ENCODE data around the gene CKM. TPM values are rescaled to one million over a fixed set of nuclear protein-coding genes. Genes with fewer than 3 reads are reported as not detected.

The CKM gene
- total and polyA plus RNA-seq, 2 of the 4 experiments (the other 2 are of a cell fraction) = not detected

- H2BK20ac ChIP-seq (ENCODE audit: low read depth, low read length) = no peak overlapping the region
- peaks cover 7% of the 10 kb centered on the region; the same call in 1 of the 2 replicates for H4K20me1 ChIP-seq (ENCODE audit: insufficient read depth, low read length)
- no peak overlapping the region for H4K91ac ChIP-seq (ENCODE audit: insufficient read depth, low read depth, low read length)
- ATAC-seq (ENCODE audit: low read depth) (no peak), DNase-seq (no peak)
- H2AK9ac ChIP-seq (replicated peaks; ENCODE audit: low read depth, low read length, poor library complexity) = peak overlapping the region; percentile 19
- 93% methylated on average over 8 of the region's 9 CpGs; no CpG with 5 or more reads in 1 of the 2 experiments for WGBS, 2 experiments (ENCODE audit: extremely low coverage in 2 of 2, insufficient read length in 1 of 2)
- no peaks in the 10 kb centered on the region for H3K9me1 ChIP-seq (ENCODE audit: insufficient read depth, low read length)
- H2BK5ac ChIP-seq (ENCODE audit: low read depth, low read length, poor library complexity, severe bottlenecking) = no peak overlapping the region
- H3K14ac ChIP-seq (replicated peaks; ENCODE audit: low read depth, low read length) = no peak overlapping the region
- dilution Hi-C loops (cut with HindIII; ENCODE audit: low sequenced_read_pairs, unreplicated experiment) (no loop called here), in situ Hi-C loops (cut with MboI; ENCODE audit: low sequenced_read_pairs) (no loop called here), intact Hi-C loops (cut with micrococcal nuclease) (no loop called here)
- no peak overlapping the region for H4K5ac ChIP-seq (ENCODE audit: low read depth, low read length)
- H3K4me3 ChIP-seq (ENCODE audit: insufficient read depth, low read depth, low read length) = no peak overlapping the region
- H3K36me3 ChIP-seq (ENCODE audit: control insufficient read depth, insufficient read depth, low read length) = peaks cover 53% of the 10 kb centered on the region
- no peaks in the 10 kb centered on the region for H3K27me3 ChIP-seq (ENCODE audit: control insufficient read depth, insufficient read depth, low read length)
- no peak overlapping the region for H3K18ac ChIP-seq (ENCODE audit: low read depth, low read length)
- H2BK15ac ChIP-seq (ENCODE audit: low read depth, low read length) = no peak overlapping the region
- H3K79me1 ChIP-seq (ENCODE audit: low read depth in 1 of 2, low read length in 2 of 2) = peaks cover 0 to 10% of the 10 kb centered on the region in 2 experiments; a peak in 2 of 4 replicates
- no peak overlapping the region for H3K56ac ChIP-seq (ENCODE audit: extremely low read depth, insufficient read depth, low read length)
- no peaks in the 10 kb centered on the region for H3K4me1 ChIP-seq (ENCODE audit: control insufficient read depth, insufficient read depth, low read length)
- ChIA-PET CTCF (no interaction called here), POLR2A (ENCODE audit: unreplicated experiment) (no interaction called here)
- no peak overlapping the region for H2BK120ac ChIP-seq (ENCODE audit: low read depth, low read length)
- H4K8ac ChIP-seq (ENCODE audit: low read depth in 2 of 2, low read length in 2 of 2) = no peak overlapping the region
- H2AK5ac ChIP-seq (ENCODE audit: low read depth, low read length) = no peak overlapping the region
- H3K4me2 ChIP-seq (ENCODE audit: low read depth, low read length) = no peak overlapping the region
- H2AFZ ChIP-seq (replicated peaks; ENCODE audit: low read length, poor library complexity) = no peak overlapping the region
- no peak overlapping the region for H3K27ac ChIP-seq (ENCODE audit: insufficient read depth, low read length)
- no peak for TF ChIP-seq NFE2L2 (IDR thresholded peaks at IDR 0.05; ENCODE audit: low read depth, low read length)
- no peak for TF ChIP-seq CEBPB (IDR thresholded peaks at IDR 0.05; ENCODE audit: low read depth, low read length)
- TF ChIP-seq ELK1 (IDR thresholded peaks at IDR 0.05; ENCODE audit: borderline replicate concordance, low read depth, low read length) = no peak
- no peak overlapping the region for H3K4ac ChIP-seq (ENCODE audit: low read depth, low read length)
- H3K9me3 ChIP-seq (ENCODE audit: control insufficient read depth, insufficient read depth, low read length) = no peaks in the 10 kb centered on the region
- no TSS peak for BruUV-seq (replicated peaks)
- no peak overlapping the region for H3K9ac ChIP-seq (ENCODE audit: low read depth, low read length)
- H3K23ac ChIP-seq (ENCODE audit: low read depth, low read length) = no peak overlapping the region
Measured at GRCh38 chr19:45355910-45356309, 33.2 kb upstream of the CKM start.

Data from IMR-90 (cell line).